Vein endothelial cell (primary cell): ENCODE results near the gene TRDN. TPM values are rescaled to one million over a fixed set of nuclear protein-coding genes. Genes with fewer than 3 reads are reported as not detected.

ENCODE experiments used
- total RNA-seq: library from RNA; depleted of rRNA; stranded (reverse); fragments of >200 nt; gene quantifications from 2 replicates; pipeline ENCODE4 v1.2.3, GENCODE V29; 2012

The TRDN gene, protein sequence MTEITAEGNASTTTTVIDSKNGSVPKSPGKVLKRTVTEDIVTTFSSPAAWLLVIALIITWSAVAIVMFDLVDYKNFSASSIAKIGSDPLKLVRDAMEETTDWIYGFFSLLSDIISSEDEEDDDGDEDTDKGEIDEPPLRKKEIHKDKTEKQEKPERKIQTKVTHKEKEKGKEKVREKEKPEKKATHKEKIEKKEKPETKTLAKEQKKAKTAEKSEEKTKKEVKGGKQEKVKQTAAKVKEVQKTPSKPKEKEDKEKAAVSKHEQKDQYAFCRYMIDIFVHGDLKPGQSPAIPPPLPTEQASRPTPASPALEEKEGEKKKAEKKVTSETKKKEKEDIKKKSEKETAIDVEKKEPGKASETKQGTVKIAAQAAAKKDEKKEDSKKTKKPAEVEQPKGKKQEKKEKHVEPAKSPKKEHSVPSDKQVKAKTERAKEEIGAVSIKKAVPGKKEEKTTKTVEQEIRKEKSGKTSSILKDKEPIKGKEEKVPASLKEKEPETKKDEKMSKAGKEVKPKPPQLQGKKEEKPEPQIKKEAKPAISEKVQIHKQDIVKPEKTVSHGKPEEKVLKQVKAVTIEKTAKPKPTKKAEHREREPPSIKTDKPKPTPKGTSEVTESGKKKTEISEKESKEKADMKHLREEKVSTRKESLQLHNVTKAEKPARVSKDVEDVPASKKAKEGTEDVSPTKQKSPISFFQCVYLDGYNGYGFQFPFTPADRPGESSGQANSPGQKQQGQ
- total RNA-seq: not detected in 2 replicates

GRCh38 chr6:123636782-123637181 is at the start of gene TRDN:
TRDN (minus strand) TSS chr6:123636950; CDS start chr6:123636775, 175 bp downstream.

Other genes with a start within 250 kb of the TRDN start
- not detected in 2 replicates for gene NKAIN2, start 166.9 kb upstream of the TRDN start, total RNA-seq